Daoy (cell line): ENCODE data around the gene RIPK1. TPM values are rescaled to one million over a fixed set of nuclear protein-coding genes. Genes with fewer than 3 reads are reported as not detected.
"Not testable (repeated sequence)": the region's sequence is repeated elsewhere in the genome, so short reads cannot be mapped to it uniquely, and the experiment has no call there.

Experiments used
- DNase-seq: peaks from one replicate; pipeline ENCODE4 v3.0.0-alpha.2; 2015; ENCODE audit warnings: low read depth
- total RNA-seq: library from RNA; depleted of rRNA; stranded (reverse); fragments of >200 nt; shearing (Covaris generic); gene quantifications from 2 replicates; pipeline ENCODE4 v1.2.3, GENCODE V29; 2014; rRNA removed

The RIPK1 gene
- 14.7 and 16.3 TPM in 2 replicates for total RNA-seq

DNA sequence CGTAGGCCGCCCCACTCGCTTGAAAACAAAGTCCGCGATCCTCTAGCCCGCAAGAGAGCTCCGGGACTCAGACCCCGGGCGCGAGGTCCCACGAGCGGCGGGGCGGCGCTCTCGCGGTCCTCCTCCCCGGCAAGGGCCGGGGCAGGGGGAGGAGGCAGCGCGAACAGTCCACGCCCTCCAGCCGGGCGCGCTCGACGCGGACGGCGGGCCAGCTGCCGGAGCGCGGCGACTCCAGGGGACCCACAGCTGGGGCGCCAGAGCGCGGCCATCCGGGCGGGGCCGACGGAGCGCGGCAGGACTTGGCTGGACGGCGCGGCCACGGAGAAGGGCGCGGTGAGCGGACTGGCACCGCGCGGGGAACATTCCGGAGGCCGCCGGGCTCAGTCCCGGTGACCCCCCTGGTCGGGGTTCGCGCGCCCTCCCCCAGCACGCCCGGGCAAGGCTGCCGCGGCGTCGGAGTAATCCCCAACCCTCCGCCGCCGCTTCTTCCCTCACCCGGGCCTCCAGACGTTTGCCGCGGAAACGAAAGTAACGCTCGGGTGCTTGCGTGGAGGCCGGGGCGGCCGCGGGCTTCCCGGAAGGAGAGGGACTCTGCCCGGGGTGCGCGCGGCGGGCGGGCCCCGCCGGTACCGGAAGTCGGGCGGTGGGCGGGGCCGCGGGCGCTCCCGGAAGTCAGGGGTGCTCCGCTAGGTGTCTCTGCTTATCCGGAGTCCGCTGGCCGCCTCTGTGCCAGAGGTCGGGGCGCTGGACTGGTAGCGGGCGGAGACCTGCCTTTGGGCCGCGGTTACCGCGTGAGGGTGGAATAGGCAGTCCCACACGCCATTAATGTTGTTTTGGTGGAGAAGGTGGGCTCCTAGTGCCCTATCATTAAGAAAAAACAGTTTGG lies at the start of gene RIPK1:
Gene RIPK1, plus strand, starts transcription at position 166 of the 886 bp plus-strand sequence. CDS start 8,330 bp downstream, outside the sequence.
- DNase-seq, result peak; percentile 95

- no peak for DNase-seq
Observed at GRCh38 chr6:3019065-3019464, 49.2 kb upstream of the RIPK1 start.

GRCh38 chr6:3019749-3020320 lies 48.5 kb upstream of the RIPK1 start:
- no peak for DNase-seq

DNA sequence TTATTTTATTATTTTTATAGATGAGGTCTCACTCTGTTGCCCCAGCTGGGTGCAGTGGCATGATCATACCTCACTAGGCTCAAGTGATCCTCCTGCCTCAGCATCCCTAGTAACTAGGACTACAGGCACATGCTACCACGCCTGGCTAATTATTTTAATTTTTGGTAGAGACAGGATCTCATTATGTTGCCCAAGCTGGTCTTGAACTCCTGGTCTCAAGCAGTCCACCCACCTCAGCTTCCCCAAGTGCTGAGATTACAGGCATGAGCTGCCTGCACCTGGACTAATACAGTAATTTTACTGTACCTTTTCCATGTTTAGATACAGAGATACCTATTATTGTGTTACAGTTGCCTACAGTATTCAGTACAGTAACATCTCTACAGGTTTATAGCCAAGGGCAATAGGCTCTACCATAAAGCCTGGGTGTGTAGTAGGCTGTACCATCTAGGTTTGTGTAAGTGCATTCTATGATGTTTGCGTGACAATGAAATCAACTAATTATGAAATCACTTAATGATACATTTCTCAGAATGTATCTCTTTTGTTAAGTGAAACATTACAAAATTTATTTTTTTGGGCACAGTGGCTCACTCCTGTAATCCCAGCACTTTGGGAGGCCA lies 47.2 kb upstream of the RIPK1 start:
- DNase-seq, result not testable (repeated sequence)

GRCh38 chr6:3022765-3023662 lies 45.3 kb upstream of the RIPK1 start:
- peak; percentile 60 for DNase-seq

GRCh38 chr6:3023663-3024483 lies 44.4 kb upstream of the RIPK1 start:
- DNase-seq, result peak; percentile 99

DNA sequence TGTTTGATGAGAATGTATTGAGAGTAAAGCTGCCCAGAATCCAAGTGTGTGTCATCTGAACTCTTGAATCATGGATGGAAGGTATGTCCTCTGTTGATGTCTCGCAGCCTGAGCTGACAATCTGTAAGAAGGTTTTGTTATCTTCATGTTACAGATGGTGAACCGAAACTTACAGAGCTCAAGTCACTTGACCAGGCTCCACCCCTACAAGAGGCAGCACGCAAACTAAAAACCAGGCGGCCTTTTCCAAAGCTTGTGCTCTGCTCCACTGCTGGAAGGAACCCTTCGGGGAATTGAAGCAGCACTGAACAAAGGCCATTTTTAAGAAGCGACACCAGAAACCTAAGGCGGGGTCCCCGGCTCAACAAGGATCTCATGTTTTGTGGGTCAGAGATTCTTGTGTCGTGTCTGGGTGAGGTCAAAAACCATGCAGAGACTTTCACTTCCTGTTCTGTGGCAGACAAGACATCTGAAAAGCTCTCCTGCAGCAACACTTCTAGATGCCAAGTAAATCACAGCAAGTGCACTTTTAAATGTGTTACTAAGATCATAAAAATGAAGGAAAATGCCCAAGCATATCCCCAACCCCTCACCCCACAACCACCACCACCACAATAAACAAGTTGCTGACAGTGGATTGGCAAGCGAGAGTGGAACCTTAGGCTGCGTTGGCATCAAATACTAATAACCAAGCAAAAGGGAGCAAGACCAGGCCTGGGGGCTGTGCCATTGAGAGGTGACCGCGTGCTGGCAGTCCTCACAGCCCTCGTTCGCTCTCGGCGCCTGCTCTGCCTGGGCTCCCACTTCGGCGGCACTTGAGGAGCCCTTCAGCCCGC lies 41.3 kb upstream of the RIPK1 start:
- no peak for DNase-seq

DNA sequence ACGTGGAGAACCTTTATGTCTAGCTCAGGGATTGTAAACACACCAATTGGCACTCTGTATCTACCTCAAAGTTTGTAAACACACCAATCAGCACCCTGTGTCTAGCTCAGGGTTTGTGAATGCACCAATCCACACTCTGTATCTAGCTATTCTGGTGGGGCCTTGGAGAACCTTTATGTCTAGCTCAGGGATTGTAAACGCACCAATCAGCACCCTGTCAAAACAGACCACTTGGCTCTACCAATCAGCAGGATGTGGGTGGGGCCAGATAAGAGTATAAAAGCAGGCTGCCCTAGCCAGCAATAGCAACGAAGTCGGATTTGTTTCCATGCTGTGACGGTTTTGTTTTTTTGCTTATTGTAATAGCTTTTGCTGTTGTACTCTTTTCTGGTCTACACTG lies 40.1 kb upstream of the RIPK1 start:
- not testable (repeated sequence) for DNase-seq

- no peak for DNase-seq
Observed at GRCh38 chr6:3031857-3032640, 36.2 kb upstream of the RIPK1 start.

GRCh38 chr6:3032986-3033385 lies 35.3 kb upstream of the RIPK1 start:
- DNase-seq, result no peak

DNA sequence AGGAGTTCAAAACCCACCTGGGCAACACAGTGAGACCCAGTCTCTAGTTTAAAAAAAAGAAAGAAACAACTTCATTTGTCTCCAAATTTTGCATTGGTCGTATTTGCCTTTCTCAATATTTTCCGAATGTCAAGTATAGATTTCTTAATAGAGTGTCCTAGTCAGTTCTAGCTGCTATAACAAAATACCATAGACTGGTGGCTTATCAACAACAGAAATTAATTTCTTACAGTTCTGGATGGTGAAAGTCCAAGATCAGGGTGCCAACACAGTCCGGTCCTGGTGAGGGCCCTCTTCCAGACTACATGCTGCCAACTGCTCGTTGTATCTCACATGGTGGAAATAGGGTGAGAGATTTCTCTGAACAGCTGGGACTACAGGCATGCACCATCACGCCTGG lies 34.6 kb upstream of the RIPK1 start:
- no peak for DNase-seq

GRCh38 chr6:3035397-3035796 lies 32.9 kb upstream of the RIPK1 start:
- no peak for DNase-seq

GRCh38 chr6:3036861-3037637 lies 31.2 kb upstream of the RIPK1 start:
- no peak for DNase-seq

DNA sequence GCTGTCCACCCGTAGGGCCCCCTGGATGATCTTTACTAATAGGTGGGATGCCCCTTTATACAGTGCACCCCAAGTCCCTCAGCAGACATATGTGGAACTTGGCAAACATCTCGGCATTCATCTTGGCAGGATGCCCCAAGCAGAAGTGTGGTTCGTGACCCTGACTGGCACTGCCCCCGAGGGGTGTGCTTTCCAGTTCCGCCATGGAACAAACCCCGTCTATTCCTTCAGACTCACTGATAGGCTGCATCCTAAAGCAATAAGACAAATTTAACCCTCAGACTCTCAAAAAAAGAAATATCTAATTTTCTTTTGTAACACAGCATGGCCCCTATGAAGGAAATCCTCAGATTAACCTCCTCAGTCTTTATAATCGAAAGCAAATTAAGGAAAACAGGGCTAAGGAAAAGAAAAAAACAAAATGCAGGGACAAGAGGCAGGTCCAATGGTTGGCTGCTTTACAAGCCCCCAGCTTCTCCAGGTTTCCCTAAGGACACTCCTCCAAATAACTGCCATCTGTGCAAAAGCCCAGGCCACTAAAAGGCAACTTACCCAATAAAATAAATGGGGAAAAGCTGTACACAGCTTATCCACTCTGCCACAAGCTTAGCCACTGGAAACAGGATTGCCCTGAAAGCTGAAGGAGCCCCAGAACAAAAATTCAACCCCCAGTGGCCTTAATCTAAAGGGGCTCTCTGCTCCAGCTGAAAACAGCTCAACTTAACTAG lies 30.5 kb upstream of the RIPK1 start:
- DNase-seq, result no peak

GRCh38 chr6:3039384-3039783 lies 28.9 kb upstream of the RIPK1 start:
- no peak for DNase-seq

- DNase-seq, result no peak
Observed at GRCh38 chr6:3041147-3041546, 27.1 kb upstream of the RIPK1 start.

- DNase-seq, result no peak
Observed at GRCh38 chr6:3041606-3042005, 26.7 kb upstream of the RIPK1 start.

DNA sequence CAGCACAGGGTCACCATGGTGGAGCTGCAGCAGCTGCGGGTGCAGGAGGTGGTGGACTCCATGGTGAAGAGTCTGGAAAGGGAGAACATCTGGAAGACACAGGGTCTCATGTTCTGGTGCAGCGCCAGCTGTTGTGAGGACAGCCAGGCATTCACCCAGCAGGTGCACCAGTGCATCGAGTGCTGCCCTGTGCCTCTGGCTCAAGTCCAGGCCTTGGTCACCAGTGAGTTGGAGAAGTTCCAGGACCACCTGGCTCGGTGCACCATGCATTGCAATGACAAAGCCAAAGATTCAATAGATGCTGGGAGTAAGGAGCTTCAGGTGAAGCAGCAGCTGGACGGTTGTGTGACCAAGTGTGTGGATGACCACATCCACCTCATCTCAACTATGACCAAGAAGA lies 22.9 kb upstream of the RIPK1 start:
- DNase-seq, result no peak
